ENCODE results near the gene FBXO42. TPM values are rescaled to one million over a fixed set of nuclear protein-coding genes. Genes with fewer than 3 reads are reported as not detected.

FBXO42 gene
- total and polyA plus RNA-seq, 2 of the 4 experiments (the other 2 are of a cell fraction): 12.0 to 18.8 TPM

GRCh38 chr1:16369821-16370220, 17.5 kb upstream of the FBXO42 start:
- no peak overlapping the region for H3K56ac ChIP-seq (ENCODE audit: extremely low read depth, insufficient read depth, low read length)
- peaks cover 14% of the 10 kb centered on the region for H3K4me1 ChIP-seq (ENCODE audit: control insufficient read depth, insufficient read depth, low read length)
- no peak overlapping the region for H2AK5ac ChIP-seq (ENCODE audit: low read depth, low read length)
- H2BK5ac ChIP-seq (ENCODE audit: low read depth, low read length, poor library complexity, severe bottlenecking): no peak overlapping the region
- H3K9me3 ChIP-seq (ENCODE audit: control insufficient read depth, insufficient read depth, low read length): no peaks in the 10 kb centered on the region
- no peak overlapping the region for H4K8ac ChIP-seq (ENCODE audit: low read depth in 2 of 2, low read length in 2 of 2)
- no TSS peak for BruUV-seq (replicated peaks)
- ChIA-PET POLR2A (ENCODE audit: unreplicated experiment) (no interaction called here), CTCF (interaction anchor here (0.6 kb wide), 2 partner anchors 271 to 951 kb away, joined by 3 to 6 read pairs; no protein-coding TSS in a partner anchor)
- no peak overlapping the region for H4K5ac ChIP-seq (ENCODE audit: low read depth, low read length)
- ATAC-seq (ENCODE audit: low read depth) (no peak), DNase-seq (no peak)
- no CpG with 5 or more reads among the region's 4 CpGs for WGBS, 2 experiments (ENCODE audit: extremely low coverage in 2 of 2, insufficient read length in 1 of 2)
- no peaks in the 10 kb centered on the region for H3K27me3 ChIP-seq (ENCODE audit: control insufficient read depth, insufficient read depth, low read length)
- no peak overlapping the region for H3K4ac ChIP-seq (ENCODE audit: low read depth, low read length)
- no peak overlapping the region for H2BK20ac ChIP-seq (ENCODE audit: low read depth, low read length)
- no peak overlapping the region for H2BK15ac ChIP-seq (ENCODE audit: low read depth, low read length)
- H4K20me1 ChIP-seq (ENCODE audit: insufficient read depth, low read length): peaks cover 10% of the 10 kb centered on the region
- no peak overlapping the region for H4K91ac ChIP-seq (ENCODE audit: insufficient read depth, low read depth, low read length)
- in situ Hi-C loops (cut with MboI; ENCODE audit: low sequenced_read_pairs): no loop called here
- peaks cover 15% of the 10 kb centered on the region for H3K9me1 ChIP-seq (ENCODE audit: insufficient read depth, low read length)
- intact Hi-C loops (cut with micrococcal nuclease): loop anchor here (5.0 kb wide), 1 partner anchor 163 kb away; no protein-coding TSS in a partner anchor
- H3K4me2 ChIP-seq (ENCODE audit: low read depth, low read length): no peak overlapping the region
- peaks cover 0 to 31% of the 10 kb centered on the region in 2 experiments; a peak in 2 of 4 replicates for H3K79me1 ChIP-seq (ENCODE audit: low read depth in 1 of 2, low read length in 2 of 2)
- TF ChIP-seq FOS (IDR thresholded peaks at IDR 0.05; ENCODE audit: low read depth, low read length): no peak
- no peak for TF ChIP-seq ELK1 (IDR thresholded peaks at IDR 0.05; ENCODE audit: borderline replicate concordance, low read depth, low read length)
- no peak for TF ChIP-seq CEBPB (IDR thresholded peaks at IDR 0.05; ENCODE audit: low read depth, low read length)
- no peak for TF ChIP-seq POLR2A (IDR thresholded peaks at IDR 0.05; ENCODE audit: low read depth, low read length)
- TF ChIP-seq RFX5 (IDR thresholded peaks at IDR 0.05; ENCODE audit: low read depth, low read length): no peak
- TF ChIP-seq SMC3 (IDR thresholded peaks at IDR 0.05; ENCODE audit: low read depth, low read length): no peak
- TF ChIP-seq NFE2L2 (IDR thresholded peaks at IDR 0.05; ENCODE audit: low read depth, low read length): no peak
- no peak for TF ChIP-seq MXI1 (IDR thresholded peaks at IDR 0.05; ENCODE audit: borderline replicate concordance, low read depth, low read length)
- no peak for TF ChIP-seq MAZ (IDR thresholded peaks at IDR 0.05; ENCODE audit: borderline replicate concordance, low read depth, low read length)
- TF ChIP-seq RAD21 (IDR thresholded peaks at IDR 0.05; ENCODE audit: low read length): no peak
- no peak for TF ChIP-seq USF2 (IDR thresholded peaks at IDR 0.05; ENCODE audit: low read depth, low read length)
- no peak for TF ChIP-seq CHD1 (IDR thresholded peaks at IDR 0.05; ENCODE audit: low read depth, low read length)
- H3K14ac ChIP-seq (replicated peaks; ENCODE audit: low read depth, low read length): no peak overlapping the region
- no peak overlapping the region for H3K18ac ChIP-seq (ENCODE audit: low read depth, low read length)
- dilution Hi-C loops (cut with HindIII; ENCODE audit: low sequenced_read_pairs, unreplicated experiment): no loop called here
- no peak overlapping the region for H3K4me3 ChIP-seq (ENCODE audit: insufficient read depth, low read depth, low read length)
- H3K27ac ChIP-seq (ENCODE audit: insufficient read depth, low read length): no peak overlapping the region
- H2BK120ac ChIP-seq (ENCODE audit: low read depth, low read length): no peak overlapping the region
- no peaks in the 10 kb centered on the region for H3K36me3 ChIP-seq (ENCODE audit: control insufficient read depth, insufficient read depth, low read length)
- no peak overlapping the region for H2AFZ ChIP-seq (replicated peaks; ENCODE audit: low read length, poor library complexity)
- H3K23ac ChIP-seq (ENCODE audit: low read depth, low read length): no peak overlapping the region
- H3K9ac ChIP-seq (ENCODE audit: low read depth, low read length): no peak overlapping the region
- no peak overlapping the region for H2AK9ac ChIP-seq (replicated peaks; ENCODE audit: low read depth, low read length, poor library complexity)

Measured in IMR-90 (cell line).